Measurements from ENCODE around the gene CARS2. TPM values are rescaled to one million over a fixed set of nuclear protein-coding genes. Genes with fewer than 3 reads are reported as not detected.

The CARS2 gene
- total and polyA plus RNA-seq, 4 donors = 61.9 to 102 (median 75.0) TPM

- 91 to 95% methylated on average over 13 of the region's 13 CpGs for WGBS, 2 donors
- Histone ChIP-seq H3K4me1 (ENCODE audit: control insufficient read depth in 5 of 5, insufficient read depth in 5 of 5, low read length in 5 of 5) (no peaks in the 10 kb centered on the region), H3K27me3 (ENCODE audit: control insufficient read depth in 3 of 3, insufficient read depth in 3 of 3, low read length in 2 of 3) (no peaks in the 10 kb centered on the region), H3K9me3 (ENCODE audit: control insufficient read depth in 4 of 4, insufficient read depth in 3 of 4, low read length in 3 of 4) (no peaks in the 10 kb centered on the region), H3K9ac (ENCODE audit: insufficient read depth in 1 of 2, low read length in 2 of 2) (no peak overlapping the region), H3K36me3 (ENCODE audit: control insufficient read depth in 4 of 4, insufficient read depth in 4 of 4, low read length in 4 of 4) (peaks cover 0 to 32% (median 14%) of the 10 kb centered on the region in 4 donors), H3K27ac (ENCODE audit: low read depth in 1 of 2, low read length in 1 of 2) (no peak overlapping the region), H3K4me3 (no peak overlapping the region)
- DNase-seq (no peak), ATAC-seq (ENCODE audit: insufficient read depth, low FRiP score) (no peak)
- TF ChIP-seq CTCF (IDR thresholded peaks at IDR 0.05; ENCODE audit: control extremely low read depth, extremely low read depth) = no peak
Measured at GRCh38 chr13:110628477-110628793, 77.5 kb downstream of the CARS2 start.

DNA sequence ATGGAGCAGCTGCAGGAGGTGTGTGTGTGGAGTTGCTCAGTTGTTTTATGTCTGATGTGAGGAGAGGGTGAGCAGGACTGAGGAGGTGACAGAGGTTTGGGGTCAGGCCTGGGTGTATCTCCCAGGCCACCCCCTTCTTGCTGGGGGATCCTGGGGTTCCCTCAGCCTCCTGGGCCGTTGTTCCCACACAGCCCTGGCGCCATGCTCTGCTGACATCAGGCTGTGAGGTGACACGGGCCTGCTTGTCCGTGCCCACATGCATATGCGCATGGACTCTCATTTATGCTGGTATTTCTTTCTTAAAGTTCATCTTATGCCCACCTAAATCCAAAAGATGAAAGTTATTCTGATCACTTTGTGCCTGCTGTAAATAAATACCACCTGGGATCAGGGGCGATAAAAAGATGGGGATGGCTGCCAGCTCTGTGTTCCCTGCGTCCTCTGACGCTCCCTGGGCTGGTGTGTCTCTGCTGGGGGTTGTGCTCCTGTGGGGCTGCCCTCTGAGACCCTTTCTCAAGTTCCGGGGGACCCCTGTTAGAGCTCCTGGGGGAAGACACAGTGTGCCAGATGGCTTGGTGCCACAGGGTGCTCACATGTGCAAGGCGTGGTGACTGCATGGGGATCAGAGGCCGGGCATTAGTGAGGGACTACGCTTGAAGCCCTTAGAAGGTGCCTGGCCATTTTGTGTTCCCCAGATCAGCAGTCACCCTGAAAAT lies 78.0 kb downstream of the CARS2 start:
- 92 to 94% methylated on average over 12 of the region's 12 CpGs for WGBS, 2 donors
- no peaks in the 10 kb centered on the region for H3K4me1 ChIP-seq (ENCODE audit: control insufficient read depth in 5 of 5, insufficient read depth in 5 of 5, low read length in 5 of 5)
- H3K9me3 ChIP-seq (ENCODE audit: control insufficient read depth in 4 of 4, insufficient read depth in 3 of 4, low read length in 3 of 4) = no peaks in the 10 kb centered on the region
- H3K4me3 ChIP-seq = no peak overlapping the region
- peaks cover 0 to 36% (median 19%) of the 10 kb centered on the region in 4 donors for H3K36me3 ChIP-seq (ENCODE audit: control insufficient read depth in 4 of 4, insufficient read depth in 4 of 4, low read length in 4 of 4)
- ATAC-seq (ENCODE audit: insufficient read depth, low FRiP score) (no peak), DNase-seq (no peak)
- no peak overlapping the region for H3K27ac ChIP-seq (ENCODE audit: low read depth in 1 of 2, low read length in 1 of 2)
- no peak for TF ChIP-seq CTCF (IDR thresholded peaks at IDR 0.05; ENCODE audit: control extremely low read depth, extremely low read depth)
- H3K9ac ChIP-seq (ENCODE audit: insufficient read depth in 1 of 2, low read length in 2 of 2) = no peak overlapping the region
- H3K27me3 ChIP-seq (ENCODE audit: control insufficient read depth in 3 of 3, insufficient read depth in 3 of 3, low read length in 2 of 3) = no peaks in the 10 kb centered on the region

- Histone ChIP-seq H3K36me3 (ENCODE audit: control insufficient read depth in 4 of 4, insufficient read depth in 4 of 4, low read length in 4 of 4) (peaks cover under 1 to 39% (median 21%) of the 10 kb centered on the region in 4 donors), H3K9me3 (ENCODE audit: control insufficient read depth in 4 of 4, insufficient read depth in 3 of 4, low read length in 3 of 4) (no peaks in the 10 kb centered on the region), H3K9ac (ENCODE audit: insufficient read depth in 1 of 2, low read length in 2 of 2) (no peak overlapping the region), H3K27me3 (ENCODE audit: control insufficient read depth in 3 of 3, insufficient read depth in 3 of 3, low read length in 2 of 3) (no peaks in the 10 kb centered on the region), H3K4me1 (ENCODE audit: control insufficient read depth in 5 of 5, insufficient read depth in 5 of 5, low read length in 5 of 5) (no peaks in the 10 kb centered on the region), H3K4me3 (no peak overlapping the region), H3K27ac (ENCODE audit: low read depth in 1 of 2, low read length in 1 of 2) (no peak overlapping the region)
- 93 to 95% methylated on average over 8 of the region's 8 CpGs for WGBS, 2 donors
- DNase-seq = no peak
- ATAC-seq (ENCODE audit: insufficient read depth, low FRiP score) = no peak
- no peak for TF ChIP-seq CTCF (IDR thresholded peaks at IDR 0.05; ENCODE audit: control extremely low read depth, extremely low read depth)
Measured at GRCh38 chr13:110627351-110627750, 78.6 kb downstream of the CARS2 start.

DNA sequence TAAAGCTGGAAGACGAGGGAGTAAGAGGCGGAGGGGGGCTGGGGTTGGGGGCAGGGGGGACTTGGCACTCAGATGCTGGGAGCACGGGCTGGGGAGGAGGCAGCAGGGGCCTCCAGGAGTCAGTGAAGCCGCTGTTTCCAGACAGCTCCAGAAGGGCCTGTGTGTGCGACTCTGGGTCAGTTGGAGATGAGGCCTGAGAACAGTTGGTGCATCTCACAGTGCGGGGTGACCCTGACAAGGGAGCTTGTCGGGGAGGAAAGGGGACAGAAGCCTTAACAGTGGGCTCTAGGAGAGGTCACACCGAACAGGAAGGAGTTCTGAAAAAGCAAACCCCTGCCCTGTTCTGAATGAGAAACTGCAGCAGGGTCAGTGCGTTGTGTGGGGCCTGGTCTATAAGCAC lies 79.4 kb downstream of the CARS2 start:
- H3K4me3 ChIP-seq = no peak overlapping the region
- H3K27ac ChIP-seq (ENCODE audit: low read depth in 1 of 2, low read length in 1 of 2) = no peak overlapping the region
- DNase-seq = no peak
- no peaks in the 10 kb centered on the region for H3K4me1 ChIP-seq (ENCODE audit: control insufficient read depth in 5 of 5, insufficient read depth in 5 of 5, low read length in 5 of 5)
- 85 to 86% methylated on average over 9 of the region's 9 CpGs for WGBS, 2 donors
- H3K36me3 ChIP-seq (ENCODE audit: control insufficient read depth in 4 of 4, insufficient read depth in 4 of 4, low read length in 4 of 4) = peaks cover 3 to 39% (median 22%) of the 10 kb centered on the region in 4 donors
- H3K9me3 ChIP-seq (ENCODE audit: control insufficient read depth in 4 of 4, insufficient read depth in 3 of 4, low read length in 3 of 4) = no peaks in the 10 kb centered on the region
- H3K27me3 ChIP-seq (ENCODE audit: control insufficient read depth in 3 of 3, insufficient read depth in 3 of 3, low read length in 2 of 3) = no peaks in the 10 kb centered on the region
- no peak for TF ChIP-seq CTCF (IDR thresholded peaks at IDR 0.05; ENCODE audit: control extremely low read depth, extremely low read depth)
- no peak for ATAC-seq (ENCODE audit: insufficient read depth, low FRiP score)
- no peak overlapping the region for H3K9ac ChIP-seq (ENCODE audit: insufficient read depth in 1 of 2, low read length in 2 of 2)

All from lung (tissue), 12 donors.